ENCODE data around the gene ELAVL3. TPM values are rescaled to one million over a fixed set of nuclear protein-coding genes. Genes with fewer than 3 reads are reported as not detected.

ELAVL3 gene
- total and polyA plus RNA-seq, 8 donors: 0.10 to 11.0 (median 1.5) TPM; not detected in 3

DNA sequence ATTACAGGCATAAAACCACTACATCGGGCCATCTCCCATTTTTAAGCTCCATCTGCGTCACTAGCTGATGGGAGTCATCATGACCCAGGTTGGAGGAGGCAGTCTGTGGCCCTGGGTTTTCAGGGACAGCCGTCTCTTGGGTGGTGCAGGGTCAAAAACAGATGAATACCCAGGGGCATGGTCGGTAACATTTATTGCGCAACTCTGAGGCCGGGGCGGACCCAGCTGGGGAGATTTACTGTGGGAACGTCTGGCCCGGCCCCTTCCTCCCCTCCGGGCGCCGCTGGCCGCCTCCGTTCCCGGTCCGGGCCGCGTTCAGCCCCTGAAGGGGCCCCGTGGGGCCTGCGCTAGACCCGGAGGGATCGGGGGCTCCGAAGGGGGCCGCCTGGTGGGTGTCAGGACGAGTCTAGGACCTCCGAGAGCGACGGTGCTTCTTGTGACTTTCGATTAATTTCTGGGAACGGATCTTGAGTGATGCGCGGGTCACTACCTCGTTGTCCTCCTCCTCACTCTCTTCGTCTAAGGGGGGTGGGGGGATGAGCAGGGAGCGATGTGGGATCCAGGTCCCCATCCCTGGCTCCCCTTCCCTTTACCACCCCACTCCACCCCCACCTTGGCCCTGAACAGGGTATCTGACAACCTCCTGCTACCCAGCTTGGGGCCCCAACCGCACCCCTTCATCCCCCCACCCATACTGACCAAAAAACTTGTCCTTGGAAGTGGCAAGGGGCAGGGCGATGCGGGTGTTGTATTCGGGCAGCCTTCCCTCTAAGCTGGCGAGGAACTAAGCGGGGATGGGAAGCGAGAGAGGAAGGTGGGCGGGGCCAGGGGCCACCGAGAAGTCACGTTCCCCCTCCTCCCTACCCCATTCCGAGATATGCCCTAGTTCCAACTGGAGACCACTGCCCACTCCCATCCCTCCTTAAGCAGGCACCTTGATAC, 60.1 kb downstream of the ELAVL3 start:
- intact Hi-C loops (cut with DNase I; ENCODE audit: low total_unique reads): no loop called here
- H3K27ac ChIP-seq: peak overlapping the region in 3 of 5 donors; percentile 10 to 74 (median 38)
- WGBS, 5 donors: 9 to 15% (median 12%) methylated on average over 27 to 46 of the region's 46 CpGs
- H3K27me3 ChIP-seq: peaks cover 7 to 80% (median 37%) of the 10 kb centered on the region in 3 donors
- H3K36me3 ChIP-seq: no peaks in the 10 kb centered on the region
- DNase-seq: peak in 1 of 2 donors; percentile 68
- peaks cover 36 to 63% (median 47%) of the 10 kb centered on the region in 4 donors for H3K4me1 ChIP-seq
- peak overlapping the region; percentile 31 to 49 (median 35) for H3K4me3 ChIP-seq
- H3K9me3 ChIP-seq: no peaks in the 10 kb centered on the region
- TF ChIP-seq EP300 (IDR thresholded peaks at IDR 0.05): no peak
- TF ChIP-seq POLR2AphosphoS5 (IDR thresholded peaks at IDR 0.05): no peak
- TF ChIP-seq POLR2A (IDR thresholded peaks at IDR 0.05): no peak
- TF ChIP-seq, protein P1, sequence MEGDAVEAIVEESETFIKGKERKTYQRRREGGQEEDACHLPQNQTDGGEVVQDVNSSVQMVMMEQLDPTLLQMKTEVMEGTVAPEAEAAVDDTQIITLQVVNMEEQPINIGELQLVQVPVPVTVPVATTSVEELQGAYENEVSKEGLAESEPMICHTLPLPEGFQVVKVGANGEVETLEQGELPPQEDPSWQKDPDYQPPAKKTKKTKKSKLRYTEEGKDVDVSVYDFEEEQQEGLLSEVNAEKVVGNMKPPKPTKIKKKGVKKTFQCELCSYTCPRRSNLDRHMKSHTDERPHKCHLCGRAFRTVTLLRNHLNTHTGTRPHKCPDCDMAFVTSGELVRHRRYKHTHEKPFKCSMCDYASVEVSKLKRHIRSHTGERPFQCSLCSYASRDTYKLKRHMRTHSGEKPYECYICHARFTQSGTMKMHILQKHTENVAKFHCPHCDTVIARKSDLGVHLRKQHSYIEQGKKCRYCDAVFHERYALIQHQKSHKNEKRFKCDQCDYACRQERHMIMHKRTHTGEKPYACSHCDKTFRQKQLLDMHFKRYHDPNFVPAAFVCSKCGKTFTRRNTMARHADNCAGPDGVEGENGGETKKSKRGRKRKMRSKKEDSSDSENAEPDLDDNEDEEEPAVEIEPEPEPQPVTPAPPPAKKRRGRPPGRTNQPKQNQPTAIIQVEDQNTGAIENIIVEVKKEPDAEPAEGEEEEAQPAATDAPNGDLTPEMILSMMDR (IDR thresholded peaks at IDR 0.05): no peak

DNA sequence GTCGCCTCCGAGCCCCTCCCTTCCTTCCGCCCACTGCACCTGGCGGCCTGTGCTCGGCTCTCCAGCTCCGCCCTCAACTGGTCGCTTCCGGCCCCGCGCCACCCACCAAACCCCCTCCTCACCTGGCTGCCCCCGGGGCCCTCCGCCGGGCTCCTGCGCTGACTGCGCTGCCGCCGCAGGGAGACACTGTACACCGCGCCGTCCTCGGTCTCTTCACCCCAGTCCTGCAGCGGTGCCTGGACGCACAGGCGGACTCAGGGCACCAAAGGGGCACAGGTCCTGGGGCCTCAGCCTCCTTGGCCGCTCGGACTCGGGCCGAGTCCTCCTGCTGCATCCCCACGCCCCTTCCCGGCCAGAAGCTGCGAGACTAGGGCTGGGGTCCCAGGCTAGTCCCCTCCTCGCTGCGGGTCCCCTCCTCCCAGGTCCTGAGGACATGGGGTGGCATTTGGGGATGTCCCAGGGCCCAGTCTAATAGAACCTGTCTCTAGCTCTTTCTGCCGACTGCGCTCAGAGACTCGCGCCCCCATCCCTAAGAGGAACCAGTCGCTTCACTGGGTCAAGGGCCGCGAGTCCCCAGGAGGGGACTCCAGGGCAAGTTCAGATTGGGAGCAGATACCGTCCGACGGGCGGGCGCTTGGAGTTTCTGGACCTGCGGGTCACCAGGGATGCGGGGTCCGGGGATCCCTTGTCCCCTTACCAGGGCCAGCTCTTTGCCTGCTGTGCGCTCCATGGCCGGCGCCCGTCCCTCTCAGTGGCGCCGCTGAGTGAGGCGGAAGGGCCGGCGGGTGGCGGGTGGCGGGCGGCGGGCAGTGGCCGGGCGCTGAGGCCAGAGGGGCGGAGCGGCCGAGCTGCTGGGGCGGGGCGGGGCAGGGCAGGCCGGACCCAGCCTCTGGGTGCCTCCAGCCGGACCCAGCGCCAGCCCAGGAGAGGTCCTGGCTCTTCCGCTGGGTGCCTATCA, 62.0 kb downstream of the ELAVL3 start, which contains the start of gene RGL3:
RGL3 (minus strand) TSS at position 766 of the 958 bp plus-strand sequence; CDS start at position 730, 36 bp downstream.
- intact Hi-C loops (cut with DNase I; ENCODE audit: low total_unique reads): no loop called here
- peaks cover 7 to 76% (median 34%) of the 10 kb centered on the region in 3 donors for H3K27me3 ChIP-seq
- peak within 1 kb of the TSS; percentile 49 to 75 (median 54) for H3K4me3 ChIP-seq
- WGBS, 5 donors: 1 to 4% (median 2%) methylated on average over 33 to 72 of the region's 72 CpGs
- peak; percentile 77 to 89 for DNase-seq
- TF ChIP-seq POLR2A (IDR thresholded peaks at IDR 0.05): no peak
- no peak for TF ChIP-seq EP300 (IDR thresholded peaks at IDR 0.05)
- TF ChIP-seq, protein P1 (IDR thresholded peaks at IDR 0.05): peak in 1 of 7 experiments; percentile 17
- TF ChIP-seq POLR2AphosphoS5 (IDR thresholded peaks at IDR 0.05): peak in 2 of 3 donors; percentile 16 to 68
- no peaks in the 10 kb centered on the region for H3K36me3 ChIP-seq
- H3K9me3 ChIP-seq: no peaks in the 10 kb centered on the region
- peaks cover 36 to 60% (median 47%) of the 10 kb centered on the region in 4 donors for H3K4me1 ChIP-seq
- peak within 1 kb of the TSS; percentile 80 to 90 (median 84) for H3K27ac ChIP-seq

DNA sequence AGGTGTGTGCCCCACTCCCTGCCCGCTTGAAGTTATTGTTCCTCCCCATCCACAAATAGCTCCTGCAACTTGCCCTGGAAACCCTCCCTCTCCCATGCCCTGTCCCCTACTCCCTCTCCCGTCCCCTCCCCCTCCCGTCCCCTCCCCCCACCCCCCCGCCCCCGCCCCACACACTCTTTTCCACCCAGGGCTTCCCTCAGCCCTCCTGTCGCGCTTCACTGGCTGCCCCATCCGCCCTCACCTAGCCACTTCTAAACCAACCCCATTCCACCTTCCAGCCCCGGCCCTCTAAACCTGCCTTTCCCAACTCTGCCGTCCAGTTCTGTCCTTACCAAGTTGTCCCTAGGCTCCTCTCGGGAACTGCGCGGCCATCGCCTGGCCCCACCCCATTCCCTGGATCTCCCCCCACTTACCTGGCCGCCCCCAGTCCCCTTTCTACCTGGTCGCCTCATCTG, 62.7 kb downstream of the ELAVL3 start:
- H3K27ac ChIP-seq: peak overlapping the region; percentile 80 to 90 (median 84)
- DNase-seq: no peak
- TF ChIP-seq POLR2A (IDR thresholded peaks at IDR 0.05) (no peak), POLR2AphosphoS5 (IDR thresholded peaks at IDR 0.05) (no peak), EP300 (IDR thresholded peaks at IDR 0.05) (no peak)
- TF ChIP-seq, protein P1 (IDR thresholded peaks at IDR 0.05): no peak
- 4 to 21% (median 6%) methylated on average over 9 to 16 of the region's 16 CpGs for WGBS, 5 donors
- no peaks in the 10 kb centered on the region for H3K9me3 ChIP-seq
- peak overlapping the region; percentile 49 to 75 (median 54) for H3K4me3 ChIP-seq
- H3K27me3 ChIP-seq: peaks cover 7 to 69% (median 27%) of the 10 kb centered on the region in 3 donors
- peaks cover 36 to 53% (median 46%) of the 10 kb centered on the region in 4 donors for H3K4me1 ChIP-seq
- no peaks in the 10 kb centered on the region for H3K36me3 ChIP-seq
- intact Hi-C loops (cut with DNase I; ENCODE audit: low total_unique reads): no loop called here

Data from stomach (tissue), 9 donors.